Transverse colon (tissue), 3 donors: ENCODE results near the gene COX10.

ENCODE experiments used
- EP300 ChIP-seq: sonication (generic); formaldehyde crosslinking; IDR thresholded peaks from one replicate; pipeline ENCODE4 v1.6.1; 2017; ENCODE audit warnings: antibody characterized with exemption, low read depth
- POLR2A ChIP-seq: fragments of 450-650 bp; IDR thresholded peaks from one replicate; pipeline ENCODE4 v1.6.1; 2016; ENCODE audit warnings: antibody characterized with exemption, mild to moderate bottlenecking, moderate library complexity
- TF ChIP-seq, protein P1 (sequence below), 5 experiments: fragments of 200-600 bp in 3 of 5; fragments of 450-650 bp in 2 of 5; sonication (generic) in 3 of 5; IDR thresholded peaks; 1 replicate in 2 of 5; 2 replicates in 3 of 5; pipeline ENCODE4 v1.5.1; 2016 to 2017; ENCODE audit warnings: antibody characterized with exemption in 5 of 5, inconsistent platforms in 3 of 5, mild to moderate bottlenecking in 2 of 5, moderate library complexity in 1 of 5

DNA sequence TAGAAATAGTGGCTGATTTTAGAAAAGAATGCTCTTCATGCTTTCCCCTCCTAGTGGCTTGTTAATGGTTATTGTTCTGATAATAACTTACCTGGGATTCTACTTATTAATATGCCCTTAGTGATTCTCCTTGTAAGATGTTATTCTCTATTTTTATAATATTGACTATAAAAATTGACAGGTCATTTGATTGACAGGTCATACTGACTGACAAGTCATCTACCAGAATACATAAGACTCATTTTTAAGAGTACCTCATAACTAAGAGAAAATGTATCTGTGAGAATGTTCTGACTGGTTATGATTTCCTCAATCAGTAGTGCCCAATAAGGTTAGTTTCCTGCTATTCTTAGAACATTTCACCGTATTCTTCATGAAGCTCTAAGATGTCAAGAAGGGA, 8.6 kb upstream of the COX10 start:
- TF ChIP-seq, protein P1, sequence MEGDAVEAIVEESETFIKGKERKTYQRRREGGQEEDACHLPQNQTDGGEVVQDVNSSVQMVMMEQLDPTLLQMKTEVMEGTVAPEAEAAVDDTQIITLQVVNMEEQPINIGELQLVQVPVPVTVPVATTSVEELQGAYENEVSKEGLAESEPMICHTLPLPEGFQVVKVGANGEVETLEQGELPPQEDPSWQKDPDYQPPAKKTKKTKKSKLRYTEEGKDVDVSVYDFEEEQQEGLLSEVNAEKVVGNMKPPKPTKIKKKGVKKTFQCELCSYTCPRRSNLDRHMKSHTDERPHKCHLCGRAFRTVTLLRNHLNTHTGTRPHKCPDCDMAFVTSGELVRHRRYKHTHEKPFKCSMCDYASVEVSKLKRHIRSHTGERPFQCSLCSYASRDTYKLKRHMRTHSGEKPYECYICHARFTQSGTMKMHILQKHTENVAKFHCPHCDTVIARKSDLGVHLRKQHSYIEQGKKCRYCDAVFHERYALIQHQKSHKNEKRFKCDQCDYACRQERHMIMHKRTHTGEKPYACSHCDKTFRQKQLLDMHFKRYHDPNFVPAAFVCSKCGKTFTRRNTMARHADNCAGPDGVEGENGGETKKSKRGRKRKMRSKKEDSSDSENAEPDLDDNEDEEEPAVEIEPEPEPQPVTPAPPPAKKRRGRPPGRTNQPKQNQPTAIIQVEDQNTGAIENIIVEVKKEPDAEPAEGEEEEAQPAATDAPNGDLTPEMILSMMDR (IDR thresholded peaks at IDR 0.05): no peak
- TF ChIP-seq POLR2A (no peak), EP300 (no peak)
